GM12878 (cell line): ENCODE data around the gene SPATA32. TPM values are rescaled to one million over a fixed set of nuclear protein-coding genes. Genes with fewer than 3 reads are reported as not detected.
"Not testable (repeated sequence)": the region's sequence is repeated elsewhere in the genome, so short reads cannot be mapped to it uniquely, and the experiment has no call there.

Source experiments
- ATAC-seq: fragments of 200-7000 bp; cut with Tn5 transposase; 3 replicates; pipeline ENCODE4 v1.9.1; 2020; ENCODE audit warnings: mild to moderate bottlenecking, moderate library complexity
- BruUV-seq: library from RNA; stranded (reverse); fragments of 400-500 nt; replicated peaks from 2 replicates; lab custom pipeline; 2021; lab: Mats Ljungman, UMichigan
- CTCF ChIA-PET: fragments of 300-600 bp; sonication (Branson Sonifier 250); formaldehyde crosslinking; extraction: SDS; loops from one replicate; lab custom pipeline; 2021; ENCODE audit warnings: inconsistent platforms; lab: Yijun Ruan, JAX
- POLR2A ChIA-PET: fragments of 350-600 bp; formaldehyde crosslinking; extraction: SDS; loops from one replicate; lab custom pipeline; 2021; ENCODE audit warnings: inconsistent platforms; lab: Charles Lee
- RAD21 ChIA-PET: fragments of 300-600 bp; sonication (Branson Sonifier 250); formaldehyde crosslinking; loops from one replicate; lab custom pipeline; 2023; ENCODE audit warnings: antibody characterized with exemption; ENCODE audit not compliant: unreplicated experiment; lab: Charles Lee
- SMC1A ChIA-PET: fragments of 300-600 bp; sonication (Branson Sonifier 250); formaldehyde crosslinking; loops from one replicate; lab custom pipeline; 2023; ENCODE audit not compliant: unreplicated experiment, uncharacterized antibody; lab: Charles Lee
- DNase-seq: peaks from one replicate; pipeline ENCODE4 v3.0.0-alpha.2; 2011; ENCODE audit warnings: low read depth, low spot score
- FAIRE-seq: peaks from 3 replicates; lab custom pipeline; 2011; peaks lifted over from hg19 to GRCh38; lab: Jason Lieb, UNC
- H2AFZ ChIP-seq: 2 replicates; pipeline ENCODE4 v1.6.0; 2011; ENCODE audit warnings: low read depth, low read length, control low read depth; ENCODE audit not compliant: control insufficient read depth
- H3K27ac ChIP-seq: 2 replicates; pipeline ENCODE4 v1.5.1; 2011; ENCODE audit warnings: control low read depth; ENCODE audit not compliant: control insufficient read depth, insufficient read depth
- H3K27me3 ChIP-seq, 2 experiments: replicated peaks in 1 of 2; 2 replicates each; pipeline versions ENCODE4 v1.6.0 to v1.6.1; 2011; ENCODE audit warnings: low read length in 1 of 2; ENCODE audit not compliant: control insufficient read depth in 2 of 2, insufficient read depth in 2 of 2
- H3K36me3 ChIP-seq, 2 experiments: 2 replicates each; pipeline ENCODE4 v1.5.1; 2011; ENCODE audit warnings: low read length in 1 of 2; ENCODE audit not compliant: control insufficient read depth in 2 of 2, insufficient read depth in 2 of 2
- H3K4me1 ChIP-seq: 2 replicates; pipeline ENCODE4 v1.6.1; 2011; ENCODE audit warnings: mild to moderate bottlenecking, low read length, moderate library complexity, mixed read lengths; ENCODE audit not compliant: control insufficient read depth, insufficient read depth
- H3K4me2 ChIP-seq: 2 replicates; pipeline ENCODE4 v1.6.0; 2011; ENCODE audit warnings: control low read depth; ENCODE audit not compliant: control insufficient read depth, insufficient read depth
- H3K4me3 ChIP-seq: fragments of 200-600 bp; sonication (generic); 2 replicates; pipeline ENCODE4 v1.5.1; 2016
- H3K79me2 ChIP-seq: 2 replicates; pipeline ENCODE4 v1.6.0; 2011; ENCODE audit warnings: low read length; ENCODE audit not compliant: control insufficient read depth, insufficient read depth
- H3K9ac ChIP-seq: 2 replicates; pipeline ENCODE4 v1.8.0; 2011; ENCODE audit warnings: low read length, control low read depth, mixed read lengths; ENCODE audit not compliant: control insufficient read depth, insufficient read depth
- H3K9me3 ChIP-seq: replicated peaks from 3 replicates; pipeline ENCODE4 v1.5.1; 2011; ENCODE audit warnings: mild to moderate bottlenecking, low read length; ENCODE audit not compliant: control insufficient read depth, insufficient read depth
- H4K20me1 ChIP-seq: 2 replicates; pipeline ENCODE4 v1.6.0; 2011; ENCODE audit not compliant: control insufficient read depth, insufficient read depth
- ASH2L ChIP-seq: fragments of 300-600, 200-600 bp; sonication (generic); IDR thresholded peaks from 2 replicates; pipeline ENCODE4 v1.6.1; 2017; ENCODE audit warnings: low read depth, mild to moderate bottlenecking, borderline replicate concordance
- CHD4 ChIP-seq: fragments of 200-600 bp; sonication (generic); IDR thresholded peaks from 2 replicates; pipeline ENCODE4 v1.6.1; 2016; ENCODE audit warnings: mild to moderate bottlenecking
- E2F8 ChIP-seq: fragments of 450-650 bp; IDR thresholded peaks from 2 replicates; pipeline ENCODE4 v1.6.1; 2018; ENCODE audit warnings: mild to moderate bottlenecking, low read depth, moderate library complexity; ENCODE audit not compliant: partially characterized antibody
- HDAC6 ChIP-seq: fragments of 200-600 bp; sonication (generic); IDR thresholded peaks from one replicate; pipeline ENCODE4 v1.8.0; 2017; ENCODE audit warnings: antibody characterized with exemption; ENCODE audit not compliant: unreplicated experiment
- KDM1A ChIP-seq: fragments of 200-600 bp; sonication (generic); IDR thresholded peaks from 2 replicates; pipeline ENCODE4 v1.6.1; 2016; ENCODE audit warnings: borderline replicate concordance
- NKRF ChIP-seq: fragments of 450-650 bp; conservative IDR thresholded peaks from 2 replicates; pipeline ENCODE4 v1.6.1; 2017; ENCODE audit warnings: mild to moderate bottlenecking, moderate library complexity
- NRF1 ChIP-seq: conservative IDR thresholded peaks from 2 replicates; pipeline ENCODE4 v1.6.1; 2011; ENCODE audit warnings: mild to moderate bottlenecking, low read depth, low read length, improper control_type of control experiment
- SUZ12 ChIP-seq: fragments of 200-600 bp; sonication (generic); IDR thresholded peaks from one replicate; pipeline ENCODE4 v1.6.1; 2018; ENCODE audit warnings: antibody characterized with exemption, mild to moderate bottlenecking; ENCODE audit not compliant: unreplicated experiment
- TARDBP ChIP-seq: IDR thresholded peaks from 2 replicates; pipeline ENCODE4 v1.6.1; 2016; ENCODE audit warnings: borderline replicate concordance
- TBL1XR1 ChIP-seq: IDR thresholded peaks from 2 replicates; pipeline ENCODE4 v1.6.1; 2012; ENCODE audit warnings: low read depth, low read length, improper control_type of control experiment
- ZNF622 ChIP-seq: fragments of 450-650 bp; IDR thresholded peaks from 2 replicates; pipeline ENCODE4 v1.6.1; 2017; ENCODE audit warnings: mild to moderate bottlenecking, inconsistent platforms
- ZSCAN29 ChIP-seq: fragments of 450-650 bp; IDR thresholded peaks from 2 replicates; pipeline ENCODE4 v1.6.1; 2017; ENCODE audit warnings: mild to moderate bottlenecking, moderate library complexity
- WGBS: methylation state at CpG from one replicate; pipeline ENCODE4 v1.1.6; 2016; ENCODE audit warnings: low lambda C conversion rate; ENCODE audit not compliant: insufficient replicate concordance, insufficient coverage; ENCODE audit errors: missing lambda C conversion rate; 5-methylcytosine and 5-hydroxymethylcytosine counted together
- in situ Hi-C: fragments of 300-500 bp; cut with MboI; formaldehyde crosslinking; loops from 9 replicates; pipeline ENCODE4 v1.14.3; 2018; ENCODE audit warnings: mixed read lengths
- intact Hi-C: fragments of 100-400 bp; cut with micrococcal nuclease; formaldehyde crosslinking; loops from one replicate; pipeline ENCODE4 v1.14.2; 2022; ENCODE audit not compliant: unreplicated experiment
- polyA plus RNA-seq, 11 experiments: library from polyadenylated mRNA; depleted of rRNA in 4 of 11; unstranded in 6 of 11; stranded (reverse) in 5 of 11; fragments of >200 nt; fragmentation: Nextera tagmentation in 4 of 11; fragmentation: Illumina TruSeq in 1 of 11; extraction: Ambion mirVana in 4 of 11; extraction: Trizol in 1 of 11; gene quantifications; 1 replicate in 1 of 11; 2 replicates in 10 of 11; pipeline versions ENCODE4 v1.2.1 to v1.2.3, GENCODE V29; 2011 to 2016; ENCODE audit warnings: inconsistent platforms in 2 of 11, missing spikeins in 2 of 11, low read depth in 1 of 11
- total RNA-seq, 4 experiments: library from RNA; depleted of rRNA in 3 of 4; stranded (reverse); fragments of >200 nt in 3 of 4; fragmentation: Illumina TruSeq in 1 of 4; extraction: Trizol in 1 of 4; gene quantifications; 2 replicates each; pipeline versions ENCODE4 v1.2.1 to v1.2.3, GENCODE V29; 2013 to 2021

SPATA32 gene
- total and polyA plus RNA-seq, 10 of the 15 experiments (the other 5 are each of a cell fraction or from before 2014, with no cell fraction given), result 0.03 to 0.35 (median 0.11) TPM; not detected in 3

- TF ChIP-seq ZNF622, result no peak
- no peak for TF ChIP-seq KDM1A
- TF ChIP-seq TARDBP, result no peak
- TF ChIP-seq NKRF, result no peak
- no peak for TF ChIP-seq SUZ12
- TF ChIP-seq CHD4, result no peak
- no peak for TF ChIP-seq HDAC6
- no peak for TF ChIP-seq ASH2L
- no peak for TF ChIP-seq E2F8
- no peak for TF ChIP-seq TBL1XR1
- TF ChIP-seq ZSCAN29, result no peak
- TF ChIP-seq NRF1, result no peak
Observed at GRCh38 chr17:45253879-45254278, 8.0 kb downstream of the SPATA32 start (continued).

GRCh38 chr17:45253237-45253636 lies 8.7 kb downstream of the SPATA32 start:
- H3K27me3 ChIP-seq, ATAC-seq, H3K27ac ChIP-seq, H3K4me2 ChIP-seq, intact Hi-C loops, DNase-seq, SMC1A ChIA-PET, H4K20me1 ChIP-seq, BruUV-seq, H2AFZ ChIP-seq, RAD21 ChIA-PET, H3K9me3 ChIP-seq, H3K9ac ChIP-seq, FAIRE-seq, H3K36me3 ChIP-seq, H3K4me3 ChIP-seq, H3K79me2 ChIP-seq: not testable (repeated sequence)
- H3K4me1 ChIP-seq, result peaks cover 13% of the 10 kb centered on the region
- ChIA-PET CTCF (interaction anchor here (1.3 to 2.4 kb wide), 2 partner anchors 18 to 118 kb away, joined by 4 to 8 read pairs; partner anchors contain the start of gene ACBD4), POLR2A (interaction anchor here (1.1 to 1.2 kb wide), 2 partner anchors 14 to 105 kb away, joined by 3 to 5 read pairs; partner anchors contain the start of gene HEXIM1)
- 80% methylated on average over 7 of the region's 7 CpGs for WGBS
- in situ Hi-C loops, result loop anchor here (25.0 kb wide), 1 partner anchor 359 kb away; no protein-coding TSS in a partner anchor
